ENCODE results near the gene LRRC58. TPM values are rescaled to one million over a fixed set of nuclear protein-coding genes. Genes with fewer than 3 reads are reported as not detected.

The LRRC58 gene
- total RNA-seq, 4 donors from 2014 or later = 18.6 to 24.8 (median 21.9) TPM

DNA sequence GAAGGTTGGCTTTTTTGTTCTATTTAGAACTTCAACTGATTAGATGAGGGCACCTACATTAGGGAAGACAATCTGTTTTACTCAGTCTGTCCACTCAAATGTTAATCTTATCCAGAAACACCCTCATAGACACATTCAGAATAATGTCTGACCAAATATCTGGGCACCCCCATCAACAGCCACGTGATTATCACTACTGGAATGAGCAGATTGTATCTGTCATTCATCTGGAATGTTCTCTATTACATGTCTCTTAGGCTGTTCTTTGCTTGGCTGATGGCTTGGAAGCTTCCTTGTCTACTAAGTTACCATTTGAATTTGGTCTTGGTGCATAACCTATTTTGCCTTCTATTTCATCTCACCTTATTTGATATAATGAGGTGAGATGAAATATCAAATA lies 15.7 kb upstream of the LRRC58 start:
- Histone ChIP-seq H3K4me3 (no peak overlapping the region), H3K36me3 (no peaks in the 10 kb centered on the region), H3K27ac (no peak overlapping the region), H3K4me1 (no peaks in the 10 kb centered on the region), H3K9me3 (no peaks in the 10 kb centered on the region), H3K27me3 (no peaks in the 10 kb centered on the region)
- DNase-seq = no peak
- TF ChIP-seq CTCF (IDR thresholded peaks at IDR 0.05) = no peak
- no peak for TF ChIP-seq POLR2A (IDR thresholded peaks at IDR 0.05)

DNA sequence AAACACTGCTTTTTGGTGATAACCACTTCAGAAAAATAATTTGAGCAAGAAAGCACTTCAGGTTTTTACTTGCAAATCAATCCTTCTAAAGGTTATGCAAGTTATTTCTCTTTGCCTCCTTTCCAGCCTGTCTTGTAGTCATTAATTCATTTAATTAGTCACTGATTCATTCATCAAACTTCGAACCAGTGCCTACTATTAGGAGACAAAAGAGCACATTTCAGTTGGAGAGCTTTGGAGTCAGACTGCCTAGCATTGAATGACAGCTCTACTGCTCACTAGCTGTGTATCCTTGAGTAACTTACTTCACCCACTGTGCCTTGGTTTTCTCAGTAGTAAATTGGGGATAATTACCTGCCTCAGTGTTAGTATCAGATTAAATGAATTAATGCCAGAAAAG lies 14.9 kb upstream of the LRRC58 start:
- H3K4me3 ChIP-seq = no peak overlapping the region
- no peak for TF ChIP-seq CTCF (IDR thresholded peaks at IDR 0.05)
- no peak for TF ChIP-seq POLR2A (IDR thresholded peaks at IDR 0.05)
- no peak overlapping the region for H3K27ac ChIP-seq
- no peaks in the 10 kb centered on the region for H3K9me3 ChIP-seq
- DNase-seq = no peak
- no peaks in the 10 kb centered on the region for H3K4me1 ChIP-seq
- no peaks in the 10 kb centered on the region for H3K27me3 ChIP-seq
- H3K36me3 ChIP-seq = no peaks in the 10 kb centered on the region

DNA sequence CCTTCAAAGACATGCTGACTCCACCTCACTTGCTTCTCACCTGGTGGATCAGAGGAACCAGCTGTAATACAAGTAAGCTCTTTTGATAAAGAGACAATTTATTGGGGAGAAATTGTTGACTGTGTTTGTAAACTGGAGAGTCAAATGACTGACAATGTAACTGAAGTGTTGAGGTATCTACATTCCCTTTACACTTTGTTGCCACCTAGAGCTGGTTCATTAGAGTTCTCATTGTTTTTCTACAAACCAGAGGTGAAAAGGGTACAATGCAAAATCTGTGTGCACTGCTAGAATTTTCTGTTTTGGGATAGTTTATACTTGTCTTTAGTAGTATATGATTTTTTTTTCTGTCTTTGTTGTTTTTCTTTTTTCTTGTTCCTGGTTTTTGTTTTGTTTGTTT lies 8.7 kb upstream of the LRRC58 start:
- Histone ChIP-seq H3K27me3 (no peaks in the 10 kb centered on the region), H3K4me3 (no peak overlapping the region), H3K27ac (no peak overlapping the region), H3K9me3 (no peaks in the 10 kb centered on the region), H3K36me3 (no peaks in the 10 kb centered on the region), H3K4me1 (no peaks in the 10 kb centered on the region)
- DNase-seq = no peak
- TF ChIP-seq POLR2A (IDR thresholded peaks at IDR 0.05) = no peak
- no peak for TF ChIP-seq CTCF (IDR thresholded peaks at IDR 0.05)

GRCh38 chr3:120355486-120355885 lies 6.3 kb upstream of the LRRC58 start:
- Histone ChIP-seq H3K4me3 (no peak overlapping the region), H3K27ac (no peak overlapping the region), H3K36me3 (no peaks in the 10 kb centered on the region), H3K27me3 (no peaks in the 10 kb centered on the region), H3K4me1 (no peaks in the 10 kb centered on the region), H3K9me3 (no peaks in the 10 kb centered on the region)
- DNase-seq = no peak
- TF ChIP-seq CTCF (IDR thresholded peaks at IDR 0.05) (no peak), POLR2A (IDR thresholded peaks at IDR 0.05) (no peak)

GRCh38 chr3:120353463-120353862 lies 4.3 kb upstream of the LRRC58 start:
- Histone ChIP-seq H3K36me3 (no peaks in the 10 kb centered on the region), H3K27ac (no peak overlapping the region), H3K4me3 (no peak overlapping the region), H3K27me3 (no peaks in the 10 kb centered on the region), H3K4me1 (peaks cover 0 to 4% (median 0%) of the 10 kb centered on the region in 4 donors), H3K9me3 (no peaks in the 10 kb centered on the region)
- no peak for DNase-seq
- no peak for TF ChIP-seq CTCF (IDR thresholded peaks at IDR 0.05)
- no peak for TF ChIP-seq POLR2A (IDR thresholded peaks at IDR 0.05)

- DNase-seq = no peak
- H3K36me3 ChIP-seq = no peaks in the 10 kb centered on the region
- no peak overlapping the region for H3K4me3 ChIP-seq
- H3K27me3 ChIP-seq = no peaks in the 10 kb centered on the region
- no peak overlapping the region for H3K27ac ChIP-seq
- H3K4me1 ChIP-seq = peaks cover 0 to 11% (median 0%) of the 10 kb centered on the region in 4 donors
- no peaks in the 10 kb centered on the region for H3K9me3 ChIP-seq
- TF ChIP-seq CTCF (IDR thresholded peaks at IDR 0.05) (no peak), POLR2A (IDR thresholded peaks at IDR 0.05) (no peak)
Measured at GRCh38 chr3:120352017-120352416, 2.9 kb upstream of the LRRC58 start.
